Left ventricle myocardium inferior (tissue), 1 donor: Measurements from ENCODE around the gene GIPC3. TPM values are rescaled to one million over a fixed set of nuclear protein-coding genes. Genes with fewer than 3 reads are reported as not detected.

ENCODE experiments used
- DNase-seq: peaks from one replicate; pipeline ENCODE4 v3.0.0-alpha.2; 2020
- H3K27ac ChIP-seq: fragments of 200-600 bp; replicated peaks from 2 replicates; pipeline ENCODE4 v1.8.0; 2021
- H3K27me3 ChIP-seq: fragments of 200-600 bp; 2 replicates; pipeline ENCODE4 v1.8.0; 2021; ENCODE audit warnings: low read depth
- H3K36me3 ChIP-seq: fragments of 200-600 bp; 2 replicates; pipeline ENCODE4 v1.8.0; 2021
- H3K4me1 ChIP-seq: fragments of 200-600 bp; 2 replicates; pipeline ENCODE4 v1.8.0; 2021
- H3K4me3 ChIP-seq: fragments of 200-600 bp; 2 replicates; pipeline ENCODE4 v1.8.0; 2021; ENCODE audit warnings: mild to moderate bottlenecking, moderate library complexity
- H3K9me3 ChIP-seq: fragments of 200-600 bp; replicated peaks from 2 replicates; pipeline ENCODE4 v1.8.0; 2021
- CTCF ChIP-seq: fragments of 200-600 bp; IDR thresholded peaks from 2 replicates; pipeline ENCODE4 v1.8.0; 2021; ENCODE audit warnings: antibody characterized with exemption, mild to moderate bottlenecking, borderline replicate concordance
- intact Hi-C: fragments of 100-400 bp; cut with micrococcal nuclease; formaldehyde crosslinking; loops from one replicate; pipeline ENCODE4 v1.11.0; 2022
- total RNA-seq: library from RNA; stranded (reverse); fragmentation: NEBNext Ultra II Directional; extraction: Animal tissue kit (Norgen Biotek cat#: 25700); gene quantifications from one replicate; pipeline ENCODE4 v1.2.1, GENCODE V29; 2021
- donor health status: DM: no; HTN: yes; CAD: no; lungs with severe emphysema.

The GIPC3 gene
- total RNA-seq, 1 donor from 2014 or later = 1.6 TPM

- Histone ChIP-seq H3K4me1 (peaks cover 7% of the 10 kb centered on the region), H3K36me3 (no peaks in the 10 kb centered on the region), H3K27me3 (peaks cover 10% of the 10 kb centered on the region), H3K9me3 (no peaks in the 10 kb centered on the region), H3K4me3 (no peak overlapping the region), H3K27ac (peak overlapping the region; percentile 59)
- TF ChIP-seq CTCF = no peak
- no peak for DNase-seq
- intact Hi-C loops = no loop called here
Observed at GRCh38 chr19:3591876-3592613, 6.8 kb downstream of the GIPC3 start.

GRCh38 chr19:3593156-3593555 is 7.9 kb downstream of the GIPC3 start:
- Histone ChIP-seq H3K4me3 (no peak overlapping the region), H3K27ac (no peak overlapping the region), H3K36me3 (no peaks in the 10 kb centered on the region), H3K4me1 (peaks cover 7% of the 10 kb centered on the region), H3K9me3 (no peaks in the 10 kb centered on the region), H3K27me3 (peaks cover 10% of the 10 kb centered on the region)
- DNase-seq = no peak
- TF ChIP-seq CTCF = no peak
- intact Hi-C loops = no loop called here

GRCh38 chr19:3595521-3596061 is 10.3 kb downstream of the GIPC3 start:
- Histone ChIP-seq H3K27me3 (peaks cover 10% of the 10 kb centered on the region), H3K27ac (no peak overlapping the region), H3K9me3 (no peaks in the 10 kb centered on the region), H3K36me3 (peaks cover 4% of the 10 kb centered on the region), H3K4me1 (peaks cover 7% of the 10 kb centered on the region), H3K4me3 (no peak overlapping the region)
- no peak for DNase-seq
- no peak for TF ChIP-seq CTCF
- intact Hi-C loops = no loop called here

GRCh38 chr19:3599776-3600187 is 14.5 kb downstream of the GIPC3 start:
- intact Hi-C loops = no loop called here
- no peak for TF ChIP-seq CTCF
- H3K9me3 ChIP-seq = no peaks in the 10 kb centered on the region
- H3K4me3 ChIP-seq = no peak overlapping the region
- H3K36me3 ChIP-seq = peaks cover 4% of the 10 kb centered on the region
- peaks cover 22% of the 10 kb centered on the region for H3K27me3 ChIP-seq
- H3K4me1 ChIP-seq = peaks cover 18% of the 10 kb centered on the region
- no peak overlapping the region for H3K27ac ChIP-seq
- no peak for DNase-seq

- no peak overlapping the region for H3K4me3 ChIP-seq
- H3K36me3 ChIP-seq = peaks cover 4% of the 10 kb centered on the region
- intact Hi-C loops = no loop called here
- peaks cover 24% of the 10 kb centered on the region for H3K27me3 ChIP-seq
- no peaks in the 10 kb centered on the region for H3K9me3 ChIP-seq
- no peak for TF ChIP-seq CTCF
- H3K27ac ChIP-seq = no peak overlapping the region
- H3K4me1 ChIP-seq = peaks cover 23% of the 10 kb centered on the region
- DNase-seq = no peak
Observed at GRCh38 chr19:3601021-3601420, 15.7 kb downstream of the GIPC3 start.
